ENCODE results near the gene KASH5. TPM values are rescaled to one million over a fixed set of nuclear protein-coding genes. Genes with fewer than 3 reads are reported as not detected.

Gene KASH5
- total and polyA plus RNA-seq, 4 experiments from 2014 or later = 0.23 to 0.69 TPM; not detected in 2

DNA sequence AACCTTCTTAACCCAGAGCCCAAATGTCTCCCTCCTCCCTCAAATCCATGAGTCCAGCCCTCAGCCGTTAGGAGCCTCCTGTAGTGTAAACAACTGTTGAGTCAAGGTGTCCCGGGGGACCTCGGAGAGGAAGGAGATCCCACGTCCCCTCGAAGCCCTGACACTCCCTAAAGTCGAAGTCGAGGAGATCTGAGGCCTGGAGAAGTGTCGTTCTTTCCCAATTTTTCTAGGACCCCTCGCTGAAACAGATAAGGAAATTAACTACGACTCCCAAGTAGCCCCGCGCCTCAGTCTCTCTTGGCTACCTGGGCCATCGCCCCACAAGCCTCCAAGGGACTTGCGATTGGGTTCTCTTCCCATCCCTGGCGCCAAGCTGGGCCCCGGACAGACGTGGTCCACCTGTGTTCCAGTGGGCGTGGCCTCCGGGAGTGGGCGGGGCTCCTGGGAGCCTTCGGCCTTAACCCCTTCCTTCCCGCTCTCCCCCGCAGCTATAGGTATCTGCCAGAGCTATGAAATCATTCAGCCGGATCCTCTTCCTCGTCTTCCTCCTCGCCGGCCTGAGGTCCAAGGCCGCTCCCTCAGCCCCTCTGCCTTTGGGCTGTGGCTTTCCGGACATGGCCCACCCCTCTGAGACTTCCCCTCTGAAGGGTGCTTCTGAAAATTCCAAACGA is 38.0 kb downstream of the KASH5 start:
- H3K4me3 ChIP-seq (ENCODE audit: low read length in 2 of 2) = no peak overlapping the region
- peaks cover 71 to 78% of the 10 kb centered on the region in 2 donors for H3K27me3 Mint-ChIP-seq
- peak in 1 of 5 donors; percentile 31 for DNase-seq
- peaks cover 41 to 91% (median 63%) of the 10 kb centered on the region in 4 donors for H3K4me1 Mint-ChIP-seq
- H3K4me3 Mint-ChIP-seq = peak overlapping the region in 4 of 8 donors; percentile 1 to 70 (median 39)
- peak overlapping the region in 2 of 7 donors; percentile 62 to 74 for H3K27ac Mint-ChIP-seq
- POLR2A ChIA-PET (ENCODE audit: partially characterized antibody) = interaction anchor here (0.8 to 1.8 kb wide), 5 partner anchors 13 to 43 kb away, joined by 3 to 6 read pairs (median 4); no protein-coding TSS in a partner anchor
- intact Hi-C loops (cut with micrococcal nuclease) = no loop called here
- H3K27ac ChIP-seq (ENCODE audit: low read depth, low read length) = no peak overlapping the region
- H3K9me3 Mint-ChIP-seq = peaks cover 0 to 3% (median 0%) of the 10 kb centered on the region in 8 donors
- H3K27me3 ChIP-seq (ENCODE audit: insufficient read depth, low read length) = peaks cover 70% of the 10 kb centered on the region
- CTCF ChIA-PET (ENCODE audit: partially characterized antibody) = interaction anchor here (1.0 to 1.2 kb wide), 2 partner anchors 17 to 18 kb away, joined by 3 read pairs; no protein-coding TSS in a partner anchor
- H3K9me3 ChIP-seq (ENCODE audit: control insufficient read depth in 1 of 2, low read length in 2 of 2) = no peaks in the 10 kb centered on the region
- H3K36me3 Mint-ChIP-seq = peaks cover 0 to 5% of the 10 kb centered on the region in 2 donors
- peaks cover 51% of the 10 kb centered on the region for H3K4me1 ChIP-seq (ENCODE audit: insufficient read depth, low read length)
- no peaks in the 10 kb centered on the region for H3K36me3 ChIP-seq (ENCODE audit: insufficient read depth, low read length)

DNA sequence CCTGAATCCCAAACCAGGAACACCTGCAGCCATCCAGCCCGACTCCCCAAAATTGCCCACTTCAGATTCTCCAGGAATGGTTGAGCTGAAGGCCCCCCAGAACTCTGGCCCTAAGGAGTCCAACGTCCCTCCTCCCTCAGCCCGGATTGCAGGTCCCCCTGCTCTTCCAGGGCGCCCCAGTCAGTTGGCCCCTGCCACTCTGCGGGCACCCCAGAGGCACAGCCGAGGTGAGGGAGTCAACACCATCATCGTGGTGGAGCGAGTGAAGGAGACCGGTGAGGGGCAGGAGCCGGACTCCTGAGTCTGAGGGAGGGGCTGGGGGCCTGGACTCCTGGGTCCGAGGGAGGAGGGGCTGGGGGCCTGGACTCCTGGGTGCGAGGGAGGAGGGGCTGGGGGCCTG is 39.3 kb downstream of the KASH5 start:
- Histone ChIP-seq H3K4me3 (ENCODE audit: low read length in 2 of 2) (no peak overlapping the region), H3K27me3 (ENCODE audit: insufficient read depth, low read length) (peaks cover 70% of the 10 kb centered on the region), H3K9me3 (ENCODE audit: control insufficient read depth in 1 of 2, low read length in 2 of 2) (no peaks in the 10 kb centered on the region), H3K36me3 (ENCODE audit: insufficient read depth, low read length) (no peaks in the 10 kb centered on the region), H3K4me1 (ENCODE audit: insufficient read depth, low read length) (peaks cover 43% of the 10 kb centered on the region), H3K27ac (ENCODE audit: low read depth, low read length) (no peak overlapping the region)
- ChIA-PET POLR2A (ENCODE audit: partially characterized antibody) (interaction anchor here (0.8 to 1.8 kb wide), 4 partner anchors 17 to 35 kb away, joined by 3 to 6 read pairs (median 3); no protein-coding TSS in a partner anchor), CTCF (ENCODE audit: partially characterized antibody) (interaction anchor here (1.8 kb wide), 1 partner anchor 21 kb away, joined by 4 read pairs; no protein-coding TSS in a partner anchor)
- peaks cover 68 to 77% of the 10 kb centered on the region in 2 donors for H3K27me3 Mint-ChIP-seq
- peak overlapping the region in 1 of 7 donors; percentile 46 for H3K27ac Mint-ChIP-seq
- H3K4me1 Mint-ChIP-seq = peaks cover 36 to 87% (median 59%) of the 10 kb centered on the region in 4 donors
- DNase-seq = peak in 1 of 5 donors; percentile 13
- intact Hi-C loops (cut with micrococcal nuclease) = no loop called here
- H3K9me3 Mint-ChIP-seq = peaks cover 0 to 3% (median 0%) of the 10 kb centered on the region in 8 donors
- peak overlapping the region in 3 of 8 donors; percentile 2 to 52 (median 36) for H3K4me3 Mint-ChIP-seq
- peaks cover 0 to 5% of the 10 kb centered on the region in 2 donors for H3K36me3 Mint-ChIP-seq

DNA sequence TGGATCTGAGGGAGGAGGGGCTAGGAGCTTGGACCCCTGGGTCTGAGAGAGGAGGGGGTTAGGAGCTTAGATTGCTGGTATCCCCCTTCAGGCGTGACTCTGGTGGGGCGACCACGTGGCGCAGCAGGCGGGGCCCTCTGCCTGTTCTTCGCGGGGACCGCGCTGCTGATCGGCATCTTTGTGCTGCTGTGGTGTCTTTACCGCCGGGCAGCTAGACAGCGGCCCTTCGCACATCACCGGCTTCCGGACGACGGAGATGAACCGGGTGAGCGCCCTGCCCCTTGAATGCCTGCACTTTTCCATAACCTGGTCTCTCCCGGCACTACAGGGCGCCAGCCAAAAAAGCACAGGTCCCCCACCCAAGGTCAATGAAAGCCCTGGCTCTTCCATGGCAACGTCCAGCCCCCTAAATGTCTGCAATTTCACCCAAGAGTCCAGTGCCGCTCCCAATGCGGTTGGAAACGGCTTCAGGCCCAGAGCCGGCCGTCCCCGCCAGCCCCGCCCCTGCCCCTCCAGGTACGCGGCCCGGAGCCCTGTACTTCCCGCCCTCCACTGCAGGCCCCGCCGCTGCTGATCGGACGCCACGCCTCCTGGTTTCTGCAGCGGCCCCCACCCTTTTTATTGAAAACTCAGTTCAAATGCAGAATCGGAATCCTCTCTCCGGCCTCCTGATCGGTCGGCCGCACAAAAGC is 40.0 kb downstream of the KASH5 start:
- Histone ChIP-seq H3K9me3 (ENCODE audit: control insufficient read depth in 1 of 2, low read length in 2 of 2) (no peaks in the 10 kb centered on the region), H3K4me3 (ENCODE audit: low read length in 2 of 2) (peak overlapping the region in 1 of 2 donors; percentile 34), H3K4me1 (ENCODE audit: insufficient read depth, low read length) (peaks cover 43% of the 10 kb centered on the region), H3K36me3 (ENCODE audit: insufficient read depth, low read length) (no peaks in the 10 kb centered on the region), H3K27me3 (ENCODE audit: insufficient read depth, low read length) (peaks cover 70% of the 10 kb centered on the region), H3K27ac (ENCODE audit: low read depth, low read length) (no peak overlapping the region)
- Mint-ChIP-seq H3K4me3 (peak overlapping the region in 7 of 8 donors; percentile 35 to 68 (median 58)), H3K36me3 (peaks cover 0 to 5% of the 10 kb centered on the region in 2 donors), H3K4me1 (peaks cover 33 to 87% (median 57%) of the 10 kb centered on the region in 4 donors), H3K27ac (peak overlapping the region in 1 of 7 donors; percentile 46), H3K27me3 (peaks cover 65 to 74% of the 10 kb centered on the region in 2 donors), H3K9me3 (peaks cover 0 to 2% (median 0%) of the 10 kb centered on the region in 8 donors)
- ChIA-PET POLR2A (ENCODE audit: partially characterized antibody) (interaction anchor here (1.0 to 1.8 kb wide), 2 partner anchors 14 to 18 kb away, joined by 3 read pairs; no protein-coding TSS in a partner anchor), CTCF (ENCODE audit: partially characterized antibody) (interaction anchor here (1.5 to 1.8 kb wide), 2 partner anchors 18 to 22 kb away, joined by 3 to 4 read pairs; no protein-coding TSS in a partner anchor)
- peak in 2 of 5 donors; percentile 23 to 40 for DNase-seq
- intact Hi-C loops (cut with micrococcal nuclease) = loop anchor here (2.0 kb wide), 1 partner anchor 19 kb away; no protein-coding TSS in a partner anchor

DNA sequence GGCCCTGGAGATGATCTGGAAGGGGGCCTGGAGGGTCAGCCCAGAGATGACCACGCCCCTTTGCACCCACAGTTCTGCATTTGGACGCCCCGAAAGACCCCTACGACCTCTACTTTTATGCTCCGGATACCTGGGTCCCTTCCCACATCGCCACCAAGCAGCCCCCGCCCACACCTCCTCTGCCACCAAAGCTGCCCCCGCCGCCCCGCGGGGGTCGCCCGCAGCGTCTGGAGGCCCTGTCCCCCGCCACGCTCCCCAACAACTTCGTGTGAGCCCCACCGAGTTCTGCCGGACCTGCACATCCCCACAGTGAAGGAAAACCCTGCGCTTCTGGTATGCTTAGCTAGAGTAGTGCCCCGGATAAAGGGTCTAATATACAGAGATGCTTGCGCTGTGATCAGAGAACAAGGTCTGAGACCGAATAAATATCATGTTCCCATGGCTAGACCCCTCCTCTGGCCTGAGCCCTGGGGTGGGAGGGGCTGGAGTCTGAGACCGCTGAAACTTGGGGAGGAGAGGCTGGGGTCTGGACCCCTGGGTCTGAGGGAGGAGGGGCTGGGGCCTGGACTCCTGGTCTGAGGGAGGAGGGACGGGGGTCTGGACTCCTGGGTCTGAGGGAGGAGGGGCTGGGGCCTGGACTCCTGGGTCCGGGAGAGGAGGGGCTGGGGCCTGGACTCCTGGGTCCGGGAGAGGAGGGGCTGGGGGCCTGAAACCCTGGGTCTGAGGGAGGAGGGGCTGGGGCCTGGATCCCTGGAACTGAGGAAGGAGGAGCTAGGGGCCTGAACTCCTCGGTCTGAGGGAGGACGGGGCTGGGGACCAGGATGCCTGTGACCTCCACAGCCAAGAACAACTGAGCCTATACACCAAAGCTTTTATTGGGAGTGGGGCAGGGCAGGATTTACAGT is 40.8 kb downstream of the KASH5 start:
- H3K9me3 Mint-ChIP-seq = peaks cover 0 to 2% (median 0%) of the 10 kb centered on the region in 8 donors
- H3K27ac Mint-ChIP-seq = peak overlapping the region in 1 of 7 donors; percentile 46
- ChIA-PET POLR2A (ENCODE audit: partially characterized antibody) (interaction anchor here (1.0 kb wide), 1 partner anchor 13 kb away, joined by 3 read pairs; no protein-coding TSS in a partner anchor), CTCF (ENCODE audit: partially characterized antibody) (interaction anchor here (1.4 to 1.8 kb wide), 3 partner anchors 17 to 22 kb away, joined by 3 to 5 read pairs (median 4); no protein-coding TSS in a partner anchor)
- Histone ChIP-seq H3K27me3 (ENCODE audit: insufficient read depth, low read length) (peaks cover 69% of the 10 kb centered on the region), H3K36me3 (ENCODE audit: insufficient read depth, low read length) (no peaks in the 10 kb centered on the region), H3K9me3 (ENCODE audit: control insufficient read depth in 1 of 2, low read length in 2 of 2) (no peaks in the 10 kb centered on the region), H3K4me3 (ENCODE audit: low read length in 2 of 2) (no peak overlapping the region), H3K4me1 (ENCODE audit: insufficient read depth, low read length) (peaks cover 42% of the 10 kb centered on the region), H3K27ac (ENCODE audit: low read depth, low read length) (no peak overlapping the region)
- peaks cover 64 to 76% of the 10 kb centered on the region in 2 donors for H3K27me3 Mint-ChIP-seq
- H3K4me3 Mint-ChIP-seq = peak overlapping the region in 6 of 8 donors; percentile 22 to 77 (median 60)
- H3K4me1 Mint-ChIP-seq = peaks cover 31 to 86% (median 55%) of the 10 kb centered on the region in 4 donors
- peaks cover 2 to 8% of the 10 kb centered on the region in 2 donors for H3K36me3 Mint-ChIP-seq
- DNase-seq = peak in 1 of 5 donors; percentile 18
- intact Hi-C loops (cut with micrococcal nuclease) = loop anchor here (2.0 kb wide), 1 partner anchor 20 kb away; no protein-coding TSS in a partner anchor

GRCh38 chr19:49430172-49430677 is 42.2 kb downstream of the KASH5 start:
- ChIA-PET CTCF (ENCODE audit: partially characterized antibody) (interaction anchor here (1.1 to 1.4 kb wide), 2 partner anchors 10 to 18 kb away, joined by 3 to 5 read pairs; no protein-coding TSS in a partner anchor), POLR2A (ENCODE audit: partially characterized antibody) (no interaction called here)
- Mint-ChIP-seq H3K9me3 (peaks cover 0 to 2% (median 0%) of the 10 kb centered on the region in 8 donors), H3K27me3 (peaks cover 65 to 72% of the 10 kb centered on the region in 2 donors), H3K27ac (peak overlapping the region in 1 of 7 donors; percentile 46), H3K4me1 (peaks cover 26 to 77% (median 46%) of the 10 kb centered on the region in 4 donors), H3K4me3 (no peak overlapping the region), H3K36me3 (peaks cover 2 to 8% of the 10 kb centered on the region in 2 donors)
- intact Hi-C loops (cut with micrococcal nuclease) = no loop called here
- no peaks in the 10 kb centered on the region for H3K9me3 ChIP-seq (ENCODE audit: control insufficient read depth in 1 of 2, low read length in 2 of 2)
- H3K27ac ChIP-seq (ENCODE audit: low read depth, low read length) = no peak overlapping the region
- H3K4me1 ChIP-seq (ENCODE audit: insufficient read depth, low read length) = peaks cover 37% of the 10 kb centered on the region
- DNase-seq = peak in 1 of 5 donors; percentile 2
- peaks cover 68% of the 10 kb centered on the region for H3K27me3 ChIP-seq (ENCODE audit: insufficient read depth, low read length)
- H3K4me3 ChIP-seq (ENCODE audit: low read length in 2 of 2) = no peak overlapping the region
- no peaks in the 10 kb centered on the region for H3K36me3 ChIP-seq (ENCODE audit: insufficient read depth, low read length)

Data from CD4-positive, alpha-beta memory T cell (primary cell).